H1 (cell line): Measurements from ENCODE around the gene ERCC6L. TPM values are rescaled to one million over a fixed set of nuclear protein-coding genes. Genes with fewer than 3 reads are reported as not detected.
A peak's percentile ranks its signal among the peaks of the same experiment; 100 is the strongest.

Experiments
- CTCF ChIA-PET: fragments of 300-600 bp; sonication (Branson Sonifier 250); formaldehyde crosslinking; loops from one replicate; lab custom pipeline; 2021; ENCODE audit not compliant: partially characterized antibody; lab: Charles Lee
- POLR2A ChIA-PET: fragments of 300-600 bp; sonication (Branson Sonifier 250); formaldehyde crosslinking; loops from one replicate; lab custom pipeline; 2021; ENCODE audit warnings: inconsistent platforms; ENCODE audit not compliant: partially characterized antibody; lab: Charles Lee
- DNase-seq, 2 experiments: peaks; one replicate each; pipeline versions ENCODE4 v3.0.0 to v3.0.0-alpha.2; 2010 to 2022; ENCODE audit warnings: low spot score in 2 of 2, low read depth in 1 of 2, mixed read lengths in 1 of 2
- FAIRE-seq: peaks from 2 replicates; lab custom pipeline; 2011; peaks lifted over from hg19 to GRCh38; lab: Jason Lieb, UNC
- H2AFZ ChIP-seq: 2 replicates; pipeline ENCODE4 v1.8.1; 2012; ENCODE audit warnings: low read length, inconsistent platforms
- H2AK5ac ChIP-seq: 2 replicates; pipeline ENCODE4 v1.6.1; 2013; ENCODE audit warnings: low read depth, low read length
- H2BK120ac ChIP-seq: replicated peaks from 2 replicates; pipeline ENCODE3; 2013; ENCODE audit warnings: low read depth, low read length, inconsistent platforms
- H2BK12ac ChIP-seq: 2 replicates; pipeline ENCODE4 v1.6.1; 2013; ENCODE audit warnings: low read depth, low read length
- H2BK15ac ChIP-seq: 2 replicates; pipeline ENCODE4 v1.6.1; 2013; ENCODE audit warnings: low read length
- H2BK20ac ChIP-seq: 2 replicates; pipeline ENCODE4 v1.6.1; 2013; ENCODE audit warnings: low read length
- H2BK5ac ChIP-seq: 2 replicates; pipeline ENCODE4 v1.6.1; 2013; ENCODE audit warnings: low read depth, low read length
- H3K14ac ChIP-seq: 2 replicates; pipeline ENCODE4 v1.6.1; 2013; ENCODE audit warnings: inconsistent platforms; ENCODE audit not compliant: insufficient read length
- H3K18ac ChIP-seq: 2 replicates; pipeline ENCODE4 v1.6.1; 2013; ENCODE audit warnings: low read length; ENCODE audit errors: extremely low read depth
- H3K23ac ChIP-seq: 2 replicates; pipeline ENCODE4 v1.6.1; 2013; ENCODE audit warnings: inconsistent platforms; ENCODE audit not compliant: insufficient read length
- H3K23me2 ChIP-seq: 2 replicates; pipeline ENCODE4 v1.6.1; 2013; ENCODE audit warnings: low read depth, low read length
- H3K27ac ChIP-seq: 2 replicates; pipeline ENCODE4 v1.6.1; 2011; ENCODE audit warnings: low read depth, low read length, inconsistent platforms
- H3K27me3 ChIP-seq, 4 experiments: replicated peaks in 1 of 4; 1 replicate in 1 of 4; 2 replicates in 3 of 4; pipeline versions ENCODE4 v1.6.1 to v1.8.1; 2011 to 2013; ENCODE audit warnings: low read length in 3 of 4, mild to moderate bottlenecking in 3 of 4, inconsistent platforms in 2 of 4, mixed read lengths in 2 of 4, moderate library complexity in 1 of 4; ENCODE audit not compliant: control insufficient read depth in 3 of 4, insufficient read depth in 3 of 4; ENCODE audit errors: extremely low read depth in 1 of 4
- H3K36me3 ChIP-seq, 4 experiments: 2 replicates each; pipeline versions ENCODE4 v1.6.1 to v1.8.1; 2011 to 2013; ENCODE audit warnings: mild to moderate bottlenecking in 4 of 4, low read length in 3 of 4, moderate library complexity in 2 of 4, control low read depth in 1 of 4, inconsistent platforms in 1 of 4; ENCODE audit not compliant: insufficient read depth in 4 of 4, control insufficient read depth in 2 of 4
- H3K4ac ChIP-seq: replicated peaks from 2 replicates; pipeline ENCODE3; 2013; ENCODE audit warnings: low read length, low read depth, mixed read lengths, inconsistent platforms; ENCODE audit not compliant: insufficient read length
- H3K4me1 ChIP-seq, 4 experiments: replicated peaks in 1 of 4; 1 replicate in 1 of 4; 2 replicates in 3 of 4; pipeline versions ENCODE4 v1.6.1 to v1.8.1; 2011 to 2013; ENCODE audit warnings: low read length in 3 of 4, inconsistent platforms in 2 of 4, mixed read lengths in 1 of 4; ENCODE audit not compliant: insufficient read depth in 4 of 4, control insufficient read depth in 3 of 4
- H3K4me2 ChIP-seq, 2 experiments: 2 replicates each; pipeline versions ENCODE4 v1.6.1 to v1.8.1; 2011 to 2013; ENCODE audit warnings: low read depth in 2 of 2, low read length in 2 of 2, control low read depth in 1 of 2, inconsistent platforms in 1 of 2, mild to moderate bottlenecking in 1 of 2; ENCODE audit not compliant: insufficient read depth in 1 of 2
- H3K4me3 ChIP-seq, 4 experiments: fragments of 200-600, 300-600 bp in 1 of 4; sonication (generic), shearing (Covaris generic), sonication (Bioruptor Twin) in 1 of 4; 2 replicates each; pipeline versions ENCODE4 v1.5.1 to v1.8.1; 2011 to 2016; ENCODE audit warnings: low read length in 4 of 4, low read depth in 3 of 4, control low read depth in 2 of 4, inconsistent platforms in 2 of 4, mild to moderate bottlenecking in 2 of 4, mixed read lengths in 1 of 4, moderate library complexity in 1 of 4; ENCODE audit not compliant: insufficient read depth in 2 of 4; ENCODE audit errors: extremely low read depth in 1 of 4
- H3K56ac ChIP-seq: replicated peaks from 2 replicates; pipeline ENCODE3; 2013; ENCODE audit warnings: low read depth, mild to moderate bottlenecking, mixed read lengths, low read length, inconsistent platforms; ENCODE audit not compliant: insufficient read length
- H3K79me1 ChIP-seq: 2 replicates; pipeline ENCODE4 v1.6.1; 2013; ENCODE audit warnings: low read depth, low read length, control low read depth
- H3K79me2 ChIP-seq, 2 experiments: 2 replicates each; pipeline versions ENCODE4 v1.6.1 to v1.8.1; 2012 to 2013; ENCODE audit warnings: low read length in 2 of 2, mild to moderate bottlenecking in 2 of 2, inconsistent platforms in 1 of 2; ENCODE audit not compliant: insufficient read depth in 2 of 2, control insufficient read depth in 1 of 2
- H3K9ac ChIP-seq, 4 experiments: replicated peaks in 1 of 4; 1 replicate in 1 of 4; 2 replicates in 3 of 4; pipeline versions ENCODE4 v1.6.1 to v1.8.1; 2011 to 2013; ENCODE audit warnings: low read depth in 3 of 4, low read length in 3 of 4, control low read depth in 2 of 4, mild to moderate bottlenecking in 2 of 4, moderate library complexity in 2 of 4, inconsistent platforms in 1 of 4; ENCODE audit errors: extremely low read depth in 1 of 4
- H3K9me3 ChIP-seq, 2 experiments: 2 replicates each; pipeline versions ENCODE4 v1.6.1 to v1.8.1; 2012 to 2013; ENCODE audit warnings: mild to moderate bottlenecking in 2 of 2, moderate library complexity in 2 of 2, control low read depth in 1 of 2, inconsistent platforms in 1 of 2, low read depth in 1 of 2, low read length in 1 of 2, mixed read lengths in 1 of 2; ENCODE audit not compliant: insufficient read depth in 2 of 2
- H4K20me1 ChIP-seq, 2 experiments: replicated peaks in 1 of 2; 2 replicates each; pipeline versions ENCODE3 to v1.8.1; 2011 to 2013; ENCODE audit warnings: inconsistent platforms in 2 of 2, low read length in 2 of 2, mild to moderate bottlenecking in 1 of 2; ENCODE audit not compliant: insufficient read depth in 2 of 2, control insufficient read depth in 1 of 2
- H4K5ac ChIP-seq: 2 replicates; pipeline ENCODE4 v1.6.1; 2013; ENCODE audit warnings: low read length, low read depth, mixed read lengths, inconsistent platforms; ENCODE audit not compliant: insufficient read length
- H4K8ac ChIP-seq: 2 replicates; pipeline ENCODE4 v1.8.0; 2013; ENCODE audit warnings: mild to moderate bottlenecking, moderate library complexity, low read length, inconsistent platforms; ENCODE audit not compliant: insufficient read depth; ENCODE audit errors: extremely low read depth
- H4K91ac ChIP-seq: replicated peaks from 2 replicates; pipeline ENCODE3; 2013; ENCODE audit warnings: low read length, mixed read lengths, inconsistent platforms; ENCODE audit not compliant: insufficient read length
- ATF2 ChIP-seq: IDR thresholded peaks from 2 replicates; pipeline ENCODE4 v1.6.1; 2012; ENCODE audit warnings: low read length, inconsistent platforms
- CHD2 ChIP-seq: IDR thresholded peaks from 2 replicates; pipeline ENCODE4 v1.6.1; 2012; ENCODE audit warnings: low read length, improper control_type of control experiment
- CREB1 ChIP-seq: IDR thresholded peaks from 2 replicates; pipeline ENCODE4 v1.6.1; 2012; ENCODE audit warnings: inconsistent platforms
- HDAC2 ChIP-seq, 2 experiments: fragments of 300-600 bp in 1 of 2; sonication (generic) in 1 of 2; IDR thresholded peaks; 2 replicates each; pipeline ENCODE4 v1.6.1; 2011 to 2012; ENCODE audit warnings: low read depth in 2 of 2, low read length in 2 of 2, mild to moderate bottlenecking in 2 of 2, moderate library complexity in 2 of 2, borderline replicate concordance in 1 of 2, inconsistent platforms in 1 of 2
- MAFK ChIP-seq: IDR thresholded peaks from 2 replicates; pipeline ENCODE4 v1.6.1; 2012; ENCODE audit warnings: low read depth, mild to moderate bottlenecking, improper control_type of control experiment, low read length
- MAX ChIP-seq: IDR thresholded peaks from 2 replicates; pipeline ENCODE4 v1.6.1; 2012; ENCODE audit warnings: inconsistent platforms
- SIX5 ChIP-seq: IDR thresholded peaks from 2 replicates; pipeline ENCODE4 v1.6.1; 2011; ENCODE audit warnings: mild to moderate bottlenecking, low read depth, low read length
- TCF12 ChIP-seq: IDR thresholded peaks from 2 replicates; pipeline ENCODE4 v1.6.1; 2011; ENCODE audit warnings: low read depth, mild to moderate bottlenecking, low read length
- YY1 ChIP-seq: IDR thresholded peaks from 2 replicates; pipeline ENCODE4 v1.6.1; 2011; ENCODE audit warnings: low read depth, mild to moderate bottlenecking, low read length
- WGBS, 2 experiments: shearing (Covaris generic) in 1 of 2; methylation state at CpG; one replicate each; pipeline versions ENCODE4 v1.1.6 to v1.1.7; 2013 to 2015; ENCODE audit warnings: low lambda C conversion rate in 2 of 2, mixed read lengths in 2 of 2, inconsistent platforms in 1 of 2, low coverage in 1 of 2, missing lambda C conversion rate in 1 of 2; ENCODE audit not compliant: insufficient replicate concordance in 2 of 2, insufficient coverage in 1 of 2, insufficient read length in 1 of 2; ENCODE audit errors: extremely low coverage in 1 of 2, missing lambda C conversion rate in 1 of 2; 5-methylcytosine and 5-hydroxymethylcytosine counted together
- polyA plus RNA-seq, 7 experiments: library from polyadenylated mRNA; depleted of rRNA in 3 of 7; stranded (reverse) in 5 of 7; unstranded in 2 of 7; fragments of >200 nt in 5 of 7; fragments of 200-250 nt in 2 of 7; gene quantifications; 1 replicate in 5 of 7; 2 replicates in 1 of 7; 4 replicates in 1 of 7; pipeline versions ENCODE4 v1.2.1 to v1.2.3, GENCODE V29; 2011 to 2013; ENCODE audit warnings: missing spikeins in 2 of 7, mixed read lengths in 2 of 7
- total RNA-seq: library from RNA; stranded (reverse); fragmentation: NEBNext Ultra II Directional; extraction: Animal tissue kit (Norgen Biotek cat#: 25700); gene quantifications from 2 replicates; pipeline ENCODE4 v1.2.1, GENCODE V29; 2021

Gene ERCC6L
- total and polyA plus RNA-seq, 2 of the 8 experiments (the other 6 are each of a cell fraction or from before 2014, with no cell fraction given), result 4.0 to 23.9 TPM

- CTCF ChIA-PET, result interaction anchor here (0.6 to 2.4 kb wide), 10 partner anchors 9 to 295 kb away, joined by 3 to 10 read pairs (median 6); partner anchors contain the start of gene RPS4X
- TF ChIP-seq SIX5 (no peak), TCF12 (0 out of 2 replicates have a peak, but pooled peaks have one; percentile 16), HDAC2 (IDR thresholded peaks at IDR 0.05; ENCODE audit: borderline replicate concordance in 1 of 2, low read depth in 2 of 2, low read length in 2 of 2) (no peak), MAX (no peak), YY1 (0 out of 2 replicates have a peak, but pooled peaks have one; percentile 32), CREB1 (no peak), MAFK (no peak), ATF2 (no peak), CHD2 (no peak)
Measured at GRCh38 chrX:72245461-72246089, 6.7 kb upstream of the ERCC6L start.

More at GRCh38 chrX:72245461-72246089, 6.7 kb upstream of the ERCC6L start:
- no peak overlapping the region for H2BK12ac ChIP-seq
- no peaks in the 10 kb centered on the region for H3K9me3 ChIP-seq
- H3K4me1 ChIP-seq, result no peaks in the 10 kb centered on the region
- H3K79me1 ChIP-seq, result no peaks in the 10 kb centered on the region
- H2AK5ac ChIP-seq, result no peak overlapping the region
- H4K5ac ChIP-seq, result no peak overlapping the region
- H4K20me1 ChIP-seq, result no peaks in the 10 kb centered on the region
- H3K27ac ChIP-seq, result no peak overlapping the region
- H3K18ac ChIP-seq, result no peak overlapping the region
- H3K23ac ChIP-seq, result no peak overlapping the region
- H3K9ac ChIP-seq, result no peak overlapping the region
- H2BK5ac ChIP-seq, result no peak overlapping the region
- no peak overlapping the region for H2BK20ac ChIP-seq
- H2BK120ac ChIP-seq, result no peak overlapping the region
- FAIRE-seq (peak; percentile 55), DNase-seq (peak in 1 of 2 experiments; percentile 80)
- no peaks in the 10 kb centered on the region for H3K27me3 ChIP-seq
- no peak overlapping the region for H3K4me2 ChIP-seq
- no peak overlapping the region for H3K14ac ChIP-seq
- H3K79me2 ChIP-seq, result no peaks in the 10 kb centered on the region
- H2BK15ac ChIP-seq, result no peak overlapping the region
- 67% methylated on average over 2 of the region's 3 CpGs; no CpG with 5 or more reads in 1 of the 2 experiments for WGBS, 2 experiments
- H3K4ac ChIP-seq, result no peak overlapping the region
- no peaks in the 10 kb centered on the region for H3K36me3 ChIP-seq
- no peak overlapping the region for H3K4me3 ChIP-seq
- POLR2A ChIA-PET, result interaction anchor here (0.9 to 4.5 kb wide), 4 partner anchors 9 to 32 kb away, joined by 3 to 23 read pairs (median 6); partner anchors contain the start of gene RPS4X
- no peak overlapping the region for H3K56ac ChIP-seq
- no peak overlapping the region for H4K91ac ChIP-seq
- no peak overlapping the region for H4K8ac ChIP-seq
- H3K23me2 ChIP-seq, result no peaks in the 10 kb centered on the region
- no peak overlapping the region for H2AFZ ChIP-seq
